GM21381 (cell line): ENCODE measurements around the gene FCER1A.

Experiments
- ATAC-seq: cut with Tn5 transposase; IDR thresholded peaks from one replicate; pipeline ENCODE4 v1.9.1; 2021; ENCODE audit warnings: mild to moderate bottlenecking, moderate library complexity; ENCODE audit not compliant: unreplicated experiment

Gene FCER1A

GRCh38 chr1:159302095-159302494 lies at the start of gene FCER1A:
Gene FCER1A, plus strand, starts transcription at chr1:159302336. Its CDS starts 29 bp downstream, at chr1:159302365.
- ATAC-seq, result no peak

- ATAC-seq, result no peak
Observed at GRCh38 chr1:159261311-159261710, 40.8 kb upstream of the FCER1A start.

GRCh38 chr1:159261721-159262494 lies 40.2 kb upstream of the FCER1A start:
- ATAC-seq, result no peak

GRCh38 chr1:159266832-159267231 lies 35.3 kb upstream of the FCER1A start:
- ATAC-seq, result no peak

- no peak for ATAC-seq
Observed at GRCh38 chr1:159274631-159275030, 27.5 kb upstream of the FCER1A start.

- no peak for ATAC-seq
Observed at GRCh38 chr1:159275891-159276290, 26.2 kb upstream of the FCER1A start.

GRCh38 chr1:159279773-159280172 lies 22.4 kb upstream of the FCER1A start:
- no peak for ATAC-seq

- ATAC-seq, result no peak
Observed at GRCh38 chr1:159282118-159282517, 20.0 kb upstream of the FCER1A start.

- no peak for ATAC-seq
Observed at GRCh38 chr1:159289060-159289459, 13.1 kb upstream of the FCER1A start.

- ATAC-seq, result no peak
Observed at GRCh38 chr1:159291424-159291823, 10.7 kb upstream of the FCER1A start.

GRCh38 chr1:159296706-159297375 lies 5.3 kb upstream of the FCER1A start:
- no peak for ATAC-seq

GRCh38 chr1:159300146-159300545 lies 2.0 kb upstream of the FCER1A start:
- ATAC-seq, result no peak

- ATAC-seq, result no peak
Observed at GRCh38 chr1:159307346-159308020, 5.3 kb downstream of the FCER1A start.

GRCh38 chr1:159311679-159312078 lies 9.5 kb downstream of the FCER1A start:
- no peak for ATAC-seq

GRCh38 chr1:159315381-159315780 lies 13.2 kb downstream of the FCER1A start:
- ATAC-seq, result no peak

GRCh38 chr1:159318784-159319551 lies 16.8 kb downstream of the FCER1A start:
- ATAC-seq, result no peak

GRCh38 chr1:159334797-159335196 lies 32.7 kb downstream of the FCER1A start:
- ATAC-seq, result no peak

- no peak for ATAC-seq
Observed at GRCh38 chr1:159338018-159338417, 35.9 kb downstream of the FCER1A start.

GRCh38 chr1:159339536-159339935 lies 37.4 kb downstream of the FCER1A start:
- ATAC-seq, result no peak

GRCh38 chr1:159341736-159342135 lies 39.6 kb downstream of the FCER1A start:
- ATAC-seq, result no peak
